Hepatocyte (in vitro differentiated cells): ENCODE data around the gene ANTXR2. TPM values are rescaled to one million over a fixed set of nuclear protein-coding genes. Genes with fewer than 3 reads are reported as not detected.

Experiments used
- DNase-seq: peaks from one replicate; pipeline ENCODE4 v3.0.0-alpha.2; 2016; ENCODE audit warnings: low spot score
- H2AFZ ChIP-seq: fragments of 200-600 bp; sonication (generic); 2 replicates; pipeline ENCODE4 v1.6.0; 2016; ENCODE audit warnings: antibody characterized with exemption, mild to moderate bottlenecking
- H3K27ac ChIP-seq: fragments of 200-600 bp; sonication (generic); 2 replicates; pipeline ENCODE4 v1.5.1; 2016; ENCODE audit warnings: mild to moderate bottlenecking
- H3K27me3 ChIP-seq: fragments of 200-600 bp; sonication (generic); 2 replicates; pipeline ENCODE4 v1.6.1; 2016
- H3K36me3 ChIP-seq: fragments of 200-600 bp; sonication (generic); replicated peaks from 2 replicates; pipeline ENCODE4 v1.5.1; 2016; ENCODE audit warnings: low read depth; ENCODE audit not compliant: insufficient read depth
- H3K4me1 ChIP-seq: fragments of 200-600 bp; sonication (generic); 2 replicates; pipeline ENCODE4 v1.5.1; 2016; ENCODE audit warnings: mild to moderate bottlenecking, moderate library complexity; ENCODE audit not compliant: insufficient read depth
- H3K4me2 ChIP-seq: fragments of 200-600 bp; sonication (generic); 2 replicates; pipeline ENCODE4 v1.6.0; 2016
- H3K4me3 ChIP-seq: fragments of 200-600 bp; sonication (generic); 2 replicates; pipeline ENCODE4 v1.5.1; 2016; ENCODE audit warnings: mild to moderate bottlenecking
- H3K79me2 ChIP-seq: fragments of 200-600 bp; sonication (generic); 2 replicates; pipeline ENCODE4 v1.6.0; 2017; ENCODE audit warnings: mild to moderate bottlenecking
- H3K9me2 ChIP-seq: fragments of 200-600 bp; sonication (generic); replicated peaks from 2 replicates; pipeline ENCODE4 v1.6.0; 2017; ENCODE audit warnings: mild to moderate bottlenecking; ENCODE audit not compliant: insufficient read depth
- H3K9me3 ChIP-seq: fragments of 200-600 bp; sonication (generic); 2 replicates; pipeline ENCODE4 v1.5.1; 2016; ENCODE audit warnings: low read depth, mild to moderate bottlenecking
- H4K20me1 ChIP-seq: fragments of 200-600 bp; sonication (generic); 2 replicates; pipeline ENCODE4 v1.6.0; 2016; ENCODE audit warnings: mild to moderate bottlenecking; ENCODE audit not compliant: insufficient read depth, poor library complexity, severe bottlenecking
- CTCF ChIP-seq: fragments of 200-600 bp; sonication (generic); IDR thresholded peaks from 2 replicates; pipeline ENCODE4 v1.5.1; 2016; ENCODE audit warnings: antibody characterized with exemption, mild to moderate bottlenecking; ENCODE audit not compliant: poor library complexity
- EZH2 ChIP-seq: fragments of 200-600 bp; sonication (generic); IDR thresholded peaks from 2 replicates; pipeline ENCODE4 v1.6.1; 2016; ENCODE audit warnings: antibody characterized with exemption, mild to moderate bottlenecking, borderline replicate concordance
- EZH2phosphoT487 ChIP-seq: fragments of 200-600 bp; sonication (generic); IDR thresholded peaks from one replicate; pipeline ENCODE4 v1.6.1; 2018; ENCODE audit warnings: antibody characterized with exemption, mild to moderate bottlenecking, low read depth, moderate library complexity; ENCODE audit not compliant: unreplicated experiment, severe bottlenecking
- WGBS: methylation state at CpG from one replicate; pipeline ENCODE4 v1.1.6; 2016; ENCODE audit warnings: low lambda C conversion rate; ENCODE audit errors: missing lambda C conversion rate; 5-methylcytosine and 5-hydroxymethylcytosine counted together
- polyA plus RNA-seq: library from polyadenylated mRNA; unstranded; fragments of >200 nt; fragmentation: Nextera tagmentation; extraction: Ambion mirVana; gene quantifications from 2 replicates; pipeline ENCODE4 v1.2.1, GENCODE V29; 2016
- total RNA-seq: library from RNA; depleted of rRNA; stranded (reverse); fragments of >200 nt; gene quantifications from 2 replicates; pipeline ENCODE4 v1.2.3, GENCODE V29; 2014

ANTXR2 gene
- total and polyA plus RNA-seq, 2 experiments from 2014 or later, result 25.2 to 46.5 TPM

GRCh38 chr4:80091688-80092087, 18.7 kb upstream of the ANTXR2 start:
- Histone ChIP-seq H4K20me1 (no peaks in the 10 kb centered on the region), H2AFZ (no peak overlapping the region), H3K9me3 (no peaks in the 10 kb centered on the region), H3K4me2 (no peak overlapping the region), H3K27ac (no peak overlapping the region), H3K36me3 (no peaks in the 10 kb centered on the region), H3K4me3 (no peak overlapping the region), H3K9me2 (no peaks in the 10 kb centered on the region), H3K4me1 (no peaks in the 10 kb centered on the region), H3K27me3 (peaks cover 2% of the 10 kb centered on the region), H3K79me2 (no peaks in the 10 kb centered on the region)
- TF ChIP-seq CTCF, result no peak
- TF ChIP-seq EZH2, result no peak
- no peak for TF ChIP-seq EZH2phosphoT487
- no peak for DNase-seq
- WGBS, result 87% methylated on average over 2 of the region's 2 CpGs

GRCh38 chr4:80091184-80091583, 18.2 kb upstream of the ANTXR2 start:
- Histone ChIP-seq H4K20me1 (no peaks in the 10 kb centered on the region), H3K4me1 (no peaks in the 10 kb centered on the region), H3K9me2 (no peaks in the 10 kb centered on the region), H2AFZ (no peak overlapping the region), H3K79me2 (no peaks in the 10 kb centered on the region), H3K9me3 (no peaks in the 10 kb centered on the region), H3K4me2 (no peak overlapping the region), H3K36me3 (no peaks in the 10 kb centered on the region), H3K27me3 (peaks cover 2% of the 10 kb centered on the region), H3K27ac (no peak overlapping the region), H3K4me3 (no peak overlapping the region)
- DNase-seq, result no peak
- WGBS, result 74% methylated on average over 3 of the region's 3 CpGs
- TF ChIP-seq EZH2, result no peak

- WGBS, result 87% methylated on average over 1 of the region's 1 CpG
- no peak for DNase-seq
Observed at GRCh38 chr4:80090090-80090489, 17.1 kb upstream of the ANTXR2 start.

GRCh38 chr4:80088471-80088870, 15.4 kb upstream of the ANTXR2 start:
- Histone ChIP-seq H3K9me2 (no peaks in the 10 kb centered on the region), H3K9me3 (no peaks in the 10 kb centered on the region), H2AFZ (no peak overlapping the region), H3K4me3 (no peak overlapping the region), H3K79me2 (no peaks in the 10 kb centered on the region), H3K36me3 (no peaks in the 10 kb centered on the region), H4K20me1 (no peaks in the 10 kb centered on the region), H3K4me1 (no peaks in the 10 kb centered on the region), H3K27ac (no peak overlapping the region), H3K27me3 (peaks cover 2% of the 10 kb centered on the region), H3K4me2 (no peak overlapping the region)
- DNase-seq, result no peak
- 97% methylated on average over 1 of the region's 1 CpG for WGBS
- no peak for TF ChIP-seq EZH2phosphoT487
- no peak for TF ChIP-seq CTCF
- TF ChIP-seq EZH2, result no peak

More at GRCh38 chr4:80090090-80090489, 17.1 kb upstream of the ANTXR2 start:
- Histone ChIP-seq H3K4me1 (no peaks in the 10 kb centered on the region), H3K27me3 (peaks cover 2% of the 10 kb centered on the region), H3K36me3 (no peaks in the 10 kb centered on the region), H3K27ac (no peak overlapping the region), H4K20me1 (no peaks in the 10 kb centered on the region), H3K4me2 (no peak overlapping the region), H3K9me2 (no peaks in the 10 kb centered on the region), H2AFZ (no peak overlapping the region), H3K9me3 (no peaks in the 10 kb centered on the region), H3K79me2 (no peaks in the 10 kb centered on the region), H3K4me3 (no peak overlapping the region)
- no peak for TF ChIP-seq EZH2phosphoT487
- no peak for TF ChIP-seq CTCF
- no peak for TF ChIP-seq EZH2
